IMR-90 (cell line): ENCODE data around the gene SOX6.

ENCODE experiments used
- BHLHE40 ChIP-seq: fragments of 150-350 bp; IDR thresholded peaks from 2 replicates; pipeline ENCODE4 v1.6.1; 2016; ENCODE audit warnings: mild to moderate bottlenecking, low read depth, low read length
- CEBPB ChIP-seq: IDR thresholded peaks from 2 replicates; pipeline ENCODE4 v1.6.1; 2012; ENCODE audit warnings: low read depth, low read length, improper control_type of control experiment
- CTCF ChIP-seq: conservative IDR thresholded peaks from 2 replicates; pipeline ENCODE4 v1.5.1; 2012; ENCODE audit warnings: mild to moderate bottlenecking, low read depth, low read length, improper control_type of control experiment
- MAFK ChIP-seq: IDR thresholded peaks from 2 replicates; pipeline ENCODE4 v1.6.1; 2012; ENCODE audit warnings: low read depth, low read length, improper control_type of control experiment
- POLR2A ChIP-seq: IDR thresholded peaks from 2 replicates; pipeline ENCODE4 v1.6.1; 2012; ENCODE audit warnings: mild to moderate bottlenecking, low read depth, low read length

GRCh38 chr11:16225623-16226022 lies 130.7 kb downstream of the SOX6 start:
- TF ChIP-seq CTCF (no peak), MAFK (no peak), BHLHE40 (no peak), CEBPB (no peak), POLR2A (no peak)
